Suprapubic skin (tissue), 4 donors: Measurements from ENCODE around the gene DCD. TPM values are rescaled to one million over a fixed set of nuclear protein-coding genes. Genes with fewer than 3 reads are reported as not detected.
A peak's percentile ranks its signal among the peaks of the same experiment; 100 is the strongest.

Experiments
- DNase-seq, 2 donors: peaks; one replicate each; pipeline ENCODE4 v3.0.0-alpha.2; 2019; ENCODE audit warnings: low spot score in 2 of 2
- H3K27ac ChIP-seq: fragments of 200-600 bp; sonication (generic); one replicate; pipeline ENCODE4 v1.5.1; 2019
- H3K27me3 ChIP-seq: fragments of 200-600 bp; sonication (generic); one replicate; pipeline ENCODE4 v1.5.1; 2019
- H3K36me3 ChIP-seq: fragments of 200-600 bp; sonication (generic); one replicate; pipeline ENCODE4 v1.5.1; 2019
- H3K4me1 ChIP-seq: fragments of 200-600 bp; sonication (generic); one replicate; pipeline ENCODE4 v1.5.1; 2019
- H3K4me3 ChIP-seq: fragments of 200-600 bp; sonication (generic); one replicate; pipeline ENCODE4 v1.5.1; 2019; ENCODE audit warnings: mild to moderate bottlenecking
- H3K9me3 ChIP-seq: fragments of 200-600 bp; sonication (generic); one replicate; pipeline ENCODE4 v1.5.1; 2019
- EP300 ChIP-seq: sonication (generic); formaldehyde crosslinking; IDR thresholded peaks from one replicate; pipeline ENCODE4 v1.6.1; 2017; ENCODE audit warnings: antibody characterized with exemption
- POLR2A ChIP-seq, 2 donors: fragments of 450-650 bp; IDR thresholded peaks; one replicate each; pipeline ENCODE4 v1.6.1; 2017; ENCODE audit warnings: antibody characterized with exemption in 2 of 2, mild to moderate bottlenecking in 2 of 2, moderate library complexity in 2 of 2
- POLR2AphosphoS5 ChIP-seq, 3 donors: sonication (generic); formaldehyde crosslinking; IDR thresholded peaks; one replicate each; pipeline ENCODE4 v1.6.1; 2017; ENCODE audit warnings: antibody characterized with exemption in 3 of 3
- WGBS: methylation state at CpG from one replicate; pipeline ENCODE4 v1.1.5; 2018; 5-methylcytosine and 5-hydroxymethylcytosine counted together
- total RNA-seq, 4 donors: library from RNA; depleted of rRNA; stranded (reverse); fragments of >200 nt; gene quantifications; one replicate each; pipeline ENCODE4 v1.1.0, GENCODE V29; 2016
- TF ChIP-seq, protein P1 (sequence below), 2 donors: fragments of 200-600 bp in 1 of 2; fragments of 450-650 bp in 1 of 2; sonication (generic) in 1 of 2; IDR thresholded peaks; one replicate each; pipeline ENCODE4 v1.5.1; 2016 to 2019; ENCODE audit warnings: antibody characterized with exemption in 2 of 2, mild to moderate bottlenecking in 1 of 2, moderate library complexity in 1 of 2

The DCD gene
- total RNA-seq, 4 donors from 2014 or later, result 1,519 to 3,186 (median 2,298) TPM

DNA sequence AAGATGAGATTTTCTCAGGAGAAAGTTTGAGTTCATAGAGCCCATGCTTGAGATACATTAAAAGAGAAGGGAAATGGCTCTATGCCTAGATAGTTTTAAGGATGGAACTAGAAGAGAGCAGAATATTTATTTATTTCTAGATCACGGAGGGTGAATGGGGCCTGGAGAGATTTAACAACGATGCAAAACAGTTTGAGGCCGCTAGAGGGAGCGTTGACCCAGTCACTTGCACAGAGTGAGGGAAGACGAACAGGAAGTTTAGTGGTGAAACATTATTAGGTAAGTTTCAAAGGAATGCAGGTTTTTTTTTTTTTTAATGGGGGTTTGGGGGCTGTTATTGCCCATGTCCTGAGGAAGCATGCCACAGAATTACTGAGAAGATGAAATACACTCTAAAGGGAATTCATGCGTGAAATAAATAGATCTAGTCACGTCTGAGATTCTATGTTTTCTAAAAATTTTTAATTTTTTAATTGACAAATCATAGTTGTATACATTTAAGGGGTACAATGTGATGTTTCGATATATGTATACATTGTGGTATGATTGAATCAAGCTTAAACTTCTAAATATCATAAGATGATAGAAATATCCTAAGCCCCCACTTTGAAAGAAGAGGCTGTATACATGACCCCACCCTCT, 44.9 kb downstream of the DCD start:
- Histone ChIP-seq H3K27me3 (peaks cover 3% of the 10 kb centered on the region), H3K36me3 (no peaks in the 10 kb centered on the region), H3K4me3 (no peak overlapping the region), H3K27ac (no peak overlapping the region), H3K9me3 (no peaks in the 10 kb centered on the region), H3K4me1 (no peaks in the 10 kb centered on the region)
- peak in 1 of 2 donors; percentile 79 for DNase-seq
- 23% methylated on average over 7 of the region's 8 CpGs for WGBS
- TF ChIP-seq EP300 (no peak), POLR2A (IDR thresholded peaks at IDR 0.05) (no peak), POLR2AphosphoS5 (IDR thresholded peaks at IDR 0.05) (no peak)
- TF ChIP-seq, protein P1, sequence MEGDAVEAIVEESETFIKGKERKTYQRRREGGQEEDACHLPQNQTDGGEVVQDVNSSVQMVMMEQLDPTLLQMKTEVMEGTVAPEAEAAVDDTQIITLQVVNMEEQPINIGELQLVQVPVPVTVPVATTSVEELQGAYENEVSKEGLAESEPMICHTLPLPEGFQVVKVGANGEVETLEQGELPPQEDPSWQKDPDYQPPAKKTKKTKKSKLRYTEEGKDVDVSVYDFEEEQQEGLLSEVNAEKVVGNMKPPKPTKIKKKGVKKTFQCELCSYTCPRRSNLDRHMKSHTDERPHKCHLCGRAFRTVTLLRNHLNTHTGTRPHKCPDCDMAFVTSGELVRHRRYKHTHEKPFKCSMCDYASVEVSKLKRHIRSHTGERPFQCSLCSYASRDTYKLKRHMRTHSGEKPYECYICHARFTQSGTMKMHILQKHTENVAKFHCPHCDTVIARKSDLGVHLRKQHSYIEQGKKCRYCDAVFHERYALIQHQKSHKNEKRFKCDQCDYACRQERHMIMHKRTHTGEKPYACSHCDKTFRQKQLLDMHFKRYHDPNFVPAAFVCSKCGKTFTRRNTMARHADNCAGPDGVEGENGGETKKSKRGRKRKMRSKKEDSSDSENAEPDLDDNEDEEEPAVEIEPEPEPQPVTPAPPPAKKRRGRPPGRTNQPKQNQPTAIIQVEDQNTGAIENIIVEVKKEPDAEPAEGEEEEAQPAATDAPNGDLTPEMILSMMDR (IDR thresholded peaks at IDR 0.05), result peak; percentile 37 to 80

DNA sequence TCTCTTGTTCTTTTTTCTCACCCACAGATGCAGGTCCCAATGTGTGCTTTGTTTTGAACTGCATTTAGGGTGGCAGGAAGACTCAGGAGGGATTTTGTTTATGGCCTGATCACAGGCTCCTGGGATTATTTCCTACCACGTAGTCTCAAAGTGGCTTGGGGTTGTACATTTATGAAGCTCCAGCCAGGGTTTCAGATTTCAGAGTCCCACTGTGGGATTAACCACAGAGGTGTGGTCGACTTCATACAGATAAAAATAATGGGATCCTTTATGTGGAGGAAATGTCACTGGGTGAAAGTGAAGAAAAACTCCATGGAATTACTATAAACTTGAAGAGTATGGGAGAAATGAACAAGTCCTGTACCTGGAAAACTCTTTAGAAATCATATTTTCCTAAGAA, 45.5 kb downstream of the DCD start:
- Histone ChIP-seq H3K27ac (no peak overlapping the region), H3K4me3 (no peak overlapping the region), H3K36me3 (no peaks in the 10 kb centered on the region), H3K9me3 (no peaks in the 10 kb centered on the region), H3K27me3 (peaks cover under 1% of the 10 kb centered on the region), H3K4me1 (no peaks in the 10 kb centered on the region)
- TF ChIP-seq, protein P1 (IDR thresholded peaks at IDR 0.05), result no peak
- TF ChIP-seq EP300 (no peak), POLR2A (IDR thresholded peaks at IDR 0.05) (no peak), POLR2AphosphoS5 (IDR thresholded peaks at IDR 0.05) (no peak)
- DNase-seq, result no peak
- WGBS, result 43% methylated on average over 2 of the region's 2 CpGs

DNA sequence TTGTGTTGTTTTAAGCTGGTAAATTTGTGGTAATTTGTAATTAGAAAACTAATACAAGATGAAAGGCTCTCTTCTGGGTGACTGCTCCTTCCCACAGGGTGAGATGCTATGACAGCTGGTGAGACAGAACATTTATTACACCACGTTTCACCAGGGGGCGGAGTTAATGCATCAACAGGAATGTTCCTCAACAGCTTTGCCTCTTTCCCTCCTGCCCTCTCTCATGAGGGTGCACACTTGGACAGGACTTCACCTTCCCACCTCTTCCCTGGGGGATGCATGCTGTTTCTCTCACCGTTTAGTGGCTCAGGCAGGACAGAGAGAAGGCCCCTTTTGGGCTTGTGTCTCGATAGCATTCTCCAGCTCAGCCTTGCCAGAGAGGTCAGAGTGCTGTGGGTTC, 46.3 kb downstream of the DCD start:
- whole genome bisulfite sequencing, result 59% methylated on average over 4 of the region's 4 CpGs
- Histone ChIP-seq H3K4me3 (no peak overlapping the region), H3K27me3 (no peaks in the 10 kb centered on the region), H3K27ac (no peak overlapping the region), H3K9me3 (no peaks in the 10 kb centered on the region), H3K4me1 (no peaks in the 10 kb centered on the region), H3K36me3 (no peaks in the 10 kb centered on the region)
- no peak for DNase-seq
- TF ChIP-seq, protein P1 (IDR thresholded peaks at IDR 0.05), result no peak
- TF ChIP-seq POLR2AphosphoS5 (IDR thresholded peaks at IDR 0.05), result no peak
- no peak for TF ChIP-seq POLR2A (IDR thresholded peaks at IDR 0.05)
- no peak for TF ChIP-seq EP300

DNA sequence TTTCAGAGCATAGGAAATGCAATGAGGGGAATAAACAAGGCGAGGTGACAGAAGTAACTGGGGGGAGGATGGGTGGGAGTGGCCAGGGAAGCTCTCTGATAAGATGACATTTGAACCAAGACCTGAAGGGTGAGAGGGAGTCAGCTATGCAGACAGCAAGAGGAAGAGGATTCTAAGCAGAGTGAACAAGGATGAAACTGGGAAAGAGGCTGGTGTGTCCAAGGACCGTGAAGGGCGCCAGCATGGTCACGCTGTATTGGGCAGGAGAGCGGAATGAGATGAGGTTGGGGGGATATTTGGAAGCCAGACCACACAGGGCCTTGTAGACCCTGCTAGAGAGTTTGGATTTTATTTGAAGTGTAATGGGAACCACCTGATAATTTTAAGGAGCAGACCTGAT, 49.2 kb downstream of the DCD start:
- no peak overlapping the region for H3K4me3 ChIP-seq
- DNase-seq, result peak in 1 of 2 donors; percentile 13
- no peaks in the 10 kb centered on the region for H3K4me1 ChIP-seq
- TF ChIP-seq POLR2A (IDR thresholded peaks at IDR 0.05) (no peak), EP300 (no peak), POLR2AphosphoS5 (IDR thresholded peaks at IDR 0.05) (no peak)
- TF ChIP-seq, protein P1 (IDR thresholded peaks at IDR 0.05), result no peak
- H3K9me3 ChIP-seq, result no peaks in the 10 kb centered on the region
- no peaks in the 10 kb centered on the region for H3K36me3 ChIP-seq
- H3K27ac ChIP-seq, result no peak overlapping the region
- 79% methylated on average over 5 of the region's 5 CpGs for WGBS
- H3K27me3 ChIP-seq, result no peaks in the 10 kb centered on the region

DNA sequence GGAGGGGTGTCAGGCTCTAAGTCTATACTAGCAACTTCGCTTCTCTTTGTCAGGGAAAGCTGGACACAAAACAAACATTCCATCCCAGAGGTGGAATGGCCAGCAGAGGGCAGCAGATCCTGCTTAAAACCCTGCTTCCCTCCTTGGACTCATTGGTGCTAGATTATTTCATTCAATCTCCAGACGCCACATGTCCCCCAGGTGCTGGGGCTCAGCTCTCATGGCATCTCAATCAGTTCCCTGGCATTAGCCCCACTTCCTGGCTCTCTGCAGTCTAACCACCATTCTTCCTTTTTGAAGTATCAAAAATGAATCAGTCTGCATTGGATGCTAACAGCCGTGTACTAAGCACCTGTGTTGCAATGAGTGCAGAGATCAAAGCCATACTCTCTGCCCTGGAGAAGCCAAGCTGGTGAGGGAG, 51.6 kb downstream of the DCD start:
- no peaks in the 10 kb centered on the region for H3K9me3 ChIP-seq
- H3K27ac ChIP-seq, result no peak overlapping the region
- TF ChIP-seq, protein P1 (IDR thresholded peaks at IDR 0.05), result peak; percentile 34 to 81
- no peak for TF ChIP-seq POLR2AphosphoS5 (IDR thresholded peaks at IDR 0.05)
- H3K4me3 ChIP-seq, result no peak overlapping the region
- no peaks in the 10 kb centered on the region for H3K36me3 ChIP-seq
- WGBS, result 21% methylated on average over 3 of the region's 3 CpGs
- H3K4me1 ChIP-seq, result no peaks in the 10 kb centered on the region
- DNase-seq, result no peak
- no peaks in the 10 kb centered on the region for H3K27me3 ChIP-seq
